NCI-H2081 (cell line): ENCODE data around the gene CALR3.

ENCODE experiments used
- DNase-seq, 2 experiments: peaks; one replicate each; lab custom pipeline; 2025; lab: John Stamatoyannopoulos, UW

The CALR3 gene

DNA sequence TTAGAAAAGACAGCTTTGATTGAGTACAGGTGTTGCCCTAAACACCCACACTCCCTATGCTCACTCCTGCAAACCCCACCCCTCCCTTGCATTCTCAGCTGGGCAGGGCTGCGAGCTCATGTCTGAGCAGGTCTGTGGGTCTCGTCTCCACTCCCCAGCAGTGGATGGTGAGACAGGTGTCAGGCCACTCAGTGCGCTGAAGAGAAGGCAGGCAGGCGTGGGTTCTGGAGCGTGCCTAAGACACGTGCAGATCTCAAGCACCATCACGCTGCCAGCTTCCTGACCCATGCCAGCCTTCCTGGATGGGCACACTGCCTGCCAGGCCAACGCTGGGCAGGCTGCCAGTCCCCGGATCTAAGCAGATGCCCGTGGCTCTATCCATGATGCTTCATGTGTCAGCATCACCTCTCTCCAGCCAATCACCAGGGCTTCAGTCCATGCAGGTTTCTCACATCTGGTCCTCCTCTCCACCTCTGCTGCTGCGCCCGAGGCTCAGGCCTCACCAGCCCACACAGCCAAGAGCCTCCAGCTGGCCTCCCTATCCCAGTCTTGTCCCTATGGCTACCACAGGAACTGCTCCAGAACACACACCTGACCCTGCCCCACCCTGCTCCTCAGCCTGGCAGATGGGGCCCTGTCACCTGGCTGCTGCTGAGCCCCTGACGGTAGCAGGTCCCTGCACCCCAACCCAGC lies 66.8 kb downstream of the CALR3 start:
- DNase-seq, result peak; percentile 22 to 61
